Lower leg skin (tissue), 4 donors: Measurements from ENCODE around the gene XAB2. TPM values are rescaled to one million over a fixed set of nuclear protein-coding genes. Genes with fewer than 3 reads are reported as not detected.

Experiments used
- DNase-seq, 2 donors: peaks; one replicate each; pipeline ENCODE4 v3.0.0-alpha.2; 2019; ENCODE audit warnings: low spot score in 2 of 2
- H3K4me3 ChIP-seq: fragments of 200-600 bp; sonication (generic); 2 replicates; pipeline ENCODE4 v1.5.1; 2017; ENCODE audit warnings: mild to moderate bottlenecking, low read depth; ENCODE audit not compliant: poor library complexity, severe bottlenecking
- CTCF ChIP-seq, 3 donors: fragments of 450-650 bp; IDR thresholded peaks; one replicate each; pipeline ENCODE4 v1.5.1; 2016; ENCODE audit warnings: antibody characterized with exemption in 3 of 3, mild to moderate bottlenecking in 3 of 3, moderate library complexity in 2 of 3
- POLR2A ChIP-seq, 2 donors: fragments of 450-650 bp; IDR thresholded peaks; one replicate each; pipeline ENCODE4 v1.6.1; 2016 to 2017; ENCODE audit warnings: antibody characterized with exemption in 2 of 2, mild to moderate bottlenecking in 1 of 2, moderate library complexity in 1 of 2
- WGBS, 2 donors: methylation state at CpG; one replicate each; pipeline ENCODE4 v1.1.5; 2018; 5-methylcytosine and 5-hydroxymethylcytosine counted together
- intact Hi-C: fragments of 100-400 bp; cut with DNase I; formaldehyde crosslinking; loops from one replicate; pipeline ENCODE4 v1.15.0; 2023; ENCODE audit warnings: low total_unique reads
- total RNA-seq, 4 donors: library from RNA; depleted of rRNA; stranded (reverse); fragments of >200 nt; gene quantifications; one replicate each; pipeline ENCODE4 v1.1.0, GENCODE V29; 2016

Gene XAB2
- total RNA-seq, 4 donors from 2014 or later: 55.9 to 99.1 (median 67.7) TPM

- H3K4me3 ChIP-seq: no peak overlapping the region
- 87 to 88% methylated on average over 13 to 17 of the region's 17 CpGs for WGBS, 2 donors
- intact Hi-C loops: no loop called here
- DNase-seq: no peak
- no peak for TF ChIP-seq POLR2A (IDR thresholded peaks at IDR 0.05)
- no peak for TF ChIP-seq CTCF (IDR thresholded peaks at IDR 0.05)
Observed at GRCh38 chr19:7606289-7606688, 23.1 kb downstream of the XAB2 start.

DNA sequence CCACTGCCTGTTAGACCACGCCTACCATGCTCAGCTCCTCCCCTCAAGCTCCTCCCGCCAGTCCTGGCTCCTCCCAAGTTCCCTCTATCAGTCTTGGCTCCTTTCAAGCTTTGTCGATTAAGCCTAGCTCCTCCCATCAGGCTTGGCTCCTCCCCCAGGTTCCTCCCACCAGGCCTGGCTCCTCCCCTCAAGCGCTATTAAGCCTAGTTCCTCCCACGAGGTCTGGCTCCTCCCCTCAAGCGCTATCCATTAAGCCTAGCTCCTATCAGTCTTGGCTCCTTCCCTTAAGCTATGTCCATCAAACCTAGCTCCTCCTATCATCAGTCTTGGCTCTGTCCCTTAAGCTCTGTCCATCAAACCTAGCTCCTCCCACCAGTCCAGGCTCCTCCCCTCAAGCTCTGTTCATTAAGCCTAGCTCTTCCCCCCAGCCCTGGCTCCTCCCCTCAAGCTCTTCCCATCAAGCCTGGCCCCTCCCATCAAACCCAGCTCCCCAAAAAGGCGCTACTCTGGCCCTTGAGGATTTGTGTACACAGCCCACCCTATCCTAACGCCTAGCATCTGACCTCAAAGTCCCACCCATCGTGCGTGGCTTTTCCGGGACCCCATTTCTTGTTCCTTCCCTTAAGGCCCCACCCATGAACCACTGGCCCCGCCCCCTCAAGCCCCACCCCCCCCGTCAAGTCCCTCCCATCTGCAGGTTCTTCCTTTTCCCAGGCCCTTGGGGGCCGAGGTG lies 23.7 kb downstream of the XAB2 start:
- WGBS, 2 donors: 72 to 78% methylated on average over 14 of the region's 14 CpGs
- intact Hi-C loops: no loop called here
- TF ChIP-seq POLR2A (IDR thresholded peaks at IDR 0.05) (no peak), CTCF (IDR thresholded peaks at IDR 0.05) (no peak)
- DNase-seq: no peak
- H3K4me3 ChIP-seq: no peak overlapping the region

GRCh38 chr19:7603919-7604318 lies 25.4 kb downstream of the XAB2 start:
- H3K4me3 ChIP-seq: no peak overlapping the region
- TF ChIP-seq POLR2A (IDR thresholded peaks at IDR 0.05) (no peak), CTCF (IDR thresholded peaks at IDR 0.05) (no peak)
- WGBS, 2 donors: 70 to 74% methylated on average over 9 of the region's 9 CpGs
- intact Hi-C loops: no loop called here
- DNase-seq: no peak

GRCh38 chr19:7602935-7603497 lies 26.3 kb downstream of the XAB2 start:
- intact Hi-C loops: no loop called here
- TF ChIP-seq POLR2A (IDR thresholded peaks at IDR 0.05): no peak
- TF ChIP-seq CTCF (IDR thresholded peaks at IDR 0.05): no peak
- WGBS, 2 donors: 62 to 64% methylated on average over 11 of the region's 11 CpGs
- no peak overlapping the region for H3K4me3 ChIP-seq
- DNase-seq: no peak

GRCh38 chr19:7602240-7602934 lies 27.0 kb downstream of the XAB2 start:
- WGBS, 2 donors: 38 to 41% methylated on average over 15 of the region's 15 CpGs
- intact Hi-C loops: no loop called here
- H3K4me3 ChIP-seq: no peak overlapping the region
- no peak for DNase-seq
- no peak for TF ChIP-seq POLR2A (IDR thresholded peaks at IDR 0.05)
- no peak for TF ChIP-seq CTCF (IDR thresholded peaks at IDR 0.05)
